LNCAP (cell line): ENCODE results near the gene MYLK2.

Experiments
- CTCF ChIP-seq: fragments of 450-650 bp; IDR thresholded peaks from 2 replicates; pipeline ENCODE4 v1.5.1; 2017; ENCODE audit warnings: mild to moderate bottlenecking

The MYLK2 gene

GRCh38 chr20:31808481-31808880 is 10.7 kb upstream of the MYLK2 start:
- no peak for TF ChIP-seq CTCF

GRCh38 chr20:31809661-31810060 is 9.5 kb upstream of the MYLK2 start:
- no peak for TF ChIP-seq CTCF

- no peak for TF ChIP-seq CTCF
Observed at GRCh38 chr20:31811198-31811597, 8.0 kb upstream of the MYLK2 start.

GRCh38 chr20:31811796-31812728 is 7.1 kb upstream of the MYLK2 start:
- TF ChIP-seq CTCF: no peak

- no peak for TF ChIP-seq CTCF
Observed at GRCh38 chr20:31813611-31814010, 5.5 kb upstream of the MYLK2 start.

- TF ChIP-seq CTCF: no peak
Observed at GRCh38 chr20:31815408-31816188, 3.6 kb upstream of the MYLK2 start.

GRCh38 chr20:31816221-31816620 is 2.9 kb upstream of the MYLK2 start:
- no peak for TF ChIP-seq CTCF
